OCI-LY3 (cell line): Measurements from ENCODE around the gene CRISP1.

Experiments
- EZH2phosphoT487 ChIP-seq: fragments of 200-600 bp; shearing (Covaris generic); IDR thresholded peaks from 2 replicates; pipeline ENCODE4 v1.6.1; 2018; ENCODE audit warnings: antibody characterized with exemption, mixed run types, low read depth
- TF ChIP-seq, protein P1 (sequence below): fragments of 200-600, 300-600 bp; sonication (generic); IDR thresholded peaks from 2 replicates; pipeline ENCODE4 v1.5.1; 2014; ENCODE audit warnings: antibody characterized with exemption, low read length, low read depth

DNA sequence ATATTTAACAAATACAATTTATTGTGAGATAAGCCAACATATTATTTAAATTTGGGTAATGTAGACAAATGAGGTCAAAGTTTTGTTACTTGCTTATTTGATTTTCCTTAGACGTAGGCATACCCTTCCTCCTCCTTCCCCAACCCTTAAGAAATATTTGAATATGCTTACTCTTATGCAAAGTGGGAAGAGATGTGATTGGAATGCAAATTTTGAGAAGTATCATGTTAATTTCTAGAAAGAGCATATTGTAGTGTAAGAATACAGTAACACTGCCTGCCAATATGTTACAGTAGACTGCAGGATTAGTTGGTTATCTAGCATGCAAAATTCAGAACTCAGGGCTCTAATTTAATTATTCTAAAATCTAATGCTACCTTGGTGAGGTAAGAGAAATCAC lies 32.9 kb downstream of the CRISP1 start:
- TF ChIP-seq, protein P1, sequence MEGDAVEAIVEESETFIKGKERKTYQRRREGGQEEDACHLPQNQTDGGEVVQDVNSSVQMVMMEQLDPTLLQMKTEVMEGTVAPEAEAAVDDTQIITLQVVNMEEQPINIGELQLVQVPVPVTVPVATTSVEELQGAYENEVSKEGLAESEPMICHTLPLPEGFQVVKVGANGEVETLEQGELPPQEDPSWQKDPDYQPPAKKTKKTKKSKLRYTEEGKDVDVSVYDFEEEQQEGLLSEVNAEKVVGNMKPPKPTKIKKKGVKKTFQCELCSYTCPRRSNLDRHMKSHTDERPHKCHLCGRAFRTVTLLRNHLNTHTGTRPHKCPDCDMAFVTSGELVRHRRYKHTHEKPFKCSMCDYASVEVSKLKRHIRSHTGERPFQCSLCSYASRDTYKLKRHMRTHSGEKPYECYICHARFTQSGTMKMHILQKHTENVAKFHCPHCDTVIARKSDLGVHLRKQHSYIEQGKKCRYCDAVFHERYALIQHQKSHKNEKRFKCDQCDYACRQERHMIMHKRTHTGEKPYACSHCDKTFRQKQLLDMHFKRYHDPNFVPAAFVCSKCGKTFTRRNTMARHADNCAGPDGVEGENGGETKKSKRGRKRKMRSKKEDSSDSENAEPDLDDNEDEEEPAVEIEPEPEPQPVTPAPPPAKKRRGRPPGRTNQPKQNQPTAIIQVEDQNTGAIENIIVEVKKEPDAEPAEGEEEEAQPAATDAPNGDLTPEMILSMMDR, result no peak
- no peak for TF ChIP-seq EZH2phosphoT487
